CD4-positive, alpha-beta T cell treated with Interleukin-12 subunit alpha and Interleukin-12 subunit beta, for 1 hour (primary cell): ENCODE results near the gene KIAA1755.
"Not testable (repeated sequence)": the region's sequence is repeated elsewhere in the genome, so short reads cannot be mapped to it uniquely, and the experiment has no call there.

ENCODE experiments used
- DNase-seq: peaks from one replicate; pipeline ENCODE4 v3.0.0-alpha.2; 2020

Gene KIAA1755

GRCh38 chr20:38286586-38287531 is 26.3 kb upstream of the KIAA1755 start:
- no peak for DNase-seq

- DNase-seq = no peak
Observed at GRCh38 chr20:38284893-38285444, 24.4 kb upstream of the KIAA1755 start.

- not testable (repeated sequence) for DNase-seq
Observed at GRCh38 chr20:38284066-38284650, 23.6 kb upstream of the KIAA1755 start.

GRCh38 chr20:38283236-38283635 is 22.7 kb upstream of the KIAA1755 start:
- DNase-seq = no peak

- not testable (repeated sequence) for DNase-seq
Observed at GRCh38 chr20:38281176-38281915, 20.8 kb upstream of the KIAA1755 start.

GRCh38 chr20:38278763-38279162 is 18.2 kb upstream of the KIAA1755 start:
- DNase-seq = no peak

GRCh38 chr20:38278131-38278530 is 17.6 kb upstream of the KIAA1755 start:
- no peak for DNase-seq

- no peak for DNase-seq
Observed at GRCh38 chr20:38277691-38278090, 17.2 kb upstream of the KIAA1755 start.

GRCh38 chr20:38277285-38277684 is 16.8 kb upstream of the KIAA1755 start:
- DNase-seq = no peak

GRCh38 chr20:38275815-38276550 is 15.4 kb upstream of the KIAA1755 start:
- no peak for DNase-seq

GRCh38 chr20:38272961-38273360 is 12.4 kb upstream of the KIAA1755 start:
- DNase-seq = no peak

GRCh38 chr20:38272398-38272797 is 11.9 kb upstream of the KIAA1755 start:
- no peak for DNase-seq

GRCh38 chr20:38271608-38272120 is 11.1 kb upstream of the KIAA1755 start:
- no peak for DNase-seq

- DNase-seq = no peak
Observed at GRCh38 chr20:38270869-38271605, 10.5 kb upstream of the KIAA1755 start.

- DNase-seq = no peak
Observed at GRCh38 chr20:38269715-38270114, 9.2 kb upstream of the KIAA1755 start.

GRCh38 chr20:38269040-38269439 is 8.5 kb upstream of the KIAA1755 start:
- DNase-seq = no peak

- no peak for DNase-seq
Observed at GRCh38 chr20:38267901-38268514, 7.5 kb upstream of the KIAA1755 start.

GRCh38 chr20:38267296-38267695 is 6.8 kb upstream of the KIAA1755 start:
- DNase-seq = no peak

- DNase-seq = no peak
Observed at GRCh38 chr20:38266426-38266825, 5.9 kb upstream of the KIAA1755 start.

GRCh38 chr20:38262931-38263330 is 2.4 kb upstream of the KIAA1755 start:
- DNase-seq = no peak

- DNase-seq = no peak
Observed at GRCh38 chr20:38261054-38261390, 487 bp upstream of the KIAA1755 start.
